ENCODE results near the gene SLC8A2. TPM values are rescaled to one million over a fixed set of nuclear protein-coding genes. Genes with fewer than 3 reads are reported as not detected.
A peak's percentile ranks its signal among the peaks of the same experiment; 100 is the strongest.

Gene SLC8A2
- polyA plus RNA-seq, 1 donor (not counting 4 experiments of a cell fraction or from before 2014, with no cell fraction given): 0.17 TPM

DNA sequence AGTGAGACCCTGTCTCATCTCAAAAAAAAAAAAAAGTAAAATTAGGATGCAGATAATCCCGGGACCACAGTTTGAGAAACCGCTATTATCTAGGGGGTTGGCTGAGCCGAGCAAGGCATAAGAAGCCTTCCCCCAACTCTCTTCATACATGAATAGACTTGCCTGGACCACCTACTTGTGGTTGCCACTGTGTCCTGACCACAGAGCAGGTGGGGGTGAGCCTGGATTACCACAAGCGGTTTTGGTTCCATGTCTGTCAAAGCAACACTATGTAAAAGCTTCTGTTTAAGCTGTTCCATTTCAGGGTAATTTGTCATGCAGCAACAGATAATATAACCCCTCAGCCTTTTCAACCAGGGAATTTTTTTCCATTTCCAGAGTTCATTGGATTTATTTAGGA is 46.4 kb upstream of the SLC8A2 start:
- H3K36me3 ChIP-seq (ENCODE audit: control insufficient read depth in 2 of 2, extremely low read depth in 1 of 2, insufficient read depth in 2 of 2, low read length in 2 of 2): no peaks in the 10 kb centered on the region
- peaks cover 17% of the 10 kb centered on the region for H3K79me2 ChIP-seq (ENCODE audit: control insufficient read depth, insufficient read depth, low read length)
- H3K9me1 ChIP-seq (ENCODE audit: control insufficient read depth, extremely low read depth, insufficient read depth, low read length): no peaks in the 10 kb centered on the region
- H3K4me1 ChIP-seq (ENCODE audit: control insufficient read depth, extremely low read depth, insufficient read depth, low read length): peaks cover 9% of the 10 kb centered on the region
- TF ChIP-seq EZH2 (IDR thresholded peaks at IDR 0.05; ENCODE audit: low read length): no peak
- TF ChIP-seq, protein P1, sequence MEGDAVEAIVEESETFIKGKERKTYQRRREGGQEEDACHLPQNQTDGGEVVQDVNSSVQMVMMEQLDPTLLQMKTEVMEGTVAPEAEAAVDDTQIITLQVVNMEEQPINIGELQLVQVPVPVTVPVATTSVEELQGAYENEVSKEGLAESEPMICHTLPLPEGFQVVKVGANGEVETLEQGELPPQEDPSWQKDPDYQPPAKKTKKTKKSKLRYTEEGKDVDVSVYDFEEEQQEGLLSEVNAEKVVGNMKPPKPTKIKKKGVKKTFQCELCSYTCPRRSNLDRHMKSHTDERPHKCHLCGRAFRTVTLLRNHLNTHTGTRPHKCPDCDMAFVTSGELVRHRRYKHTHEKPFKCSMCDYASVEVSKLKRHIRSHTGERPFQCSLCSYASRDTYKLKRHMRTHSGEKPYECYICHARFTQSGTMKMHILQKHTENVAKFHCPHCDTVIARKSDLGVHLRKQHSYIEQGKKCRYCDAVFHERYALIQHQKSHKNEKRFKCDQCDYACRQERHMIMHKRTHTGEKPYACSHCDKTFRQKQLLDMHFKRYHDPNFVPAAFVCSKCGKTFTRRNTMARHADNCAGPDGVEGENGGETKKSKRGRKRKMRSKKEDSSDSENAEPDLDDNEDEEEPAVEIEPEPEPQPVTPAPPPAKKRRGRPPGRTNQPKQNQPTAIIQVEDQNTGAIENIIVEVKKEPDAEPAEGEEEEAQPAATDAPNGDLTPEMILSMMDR (optimal IDR thresholded peaks at IDR 0.05 in 1 of 3, IDR thresholded peaks at IDR 0.05 in 1 of 3, conservative IDR thresholded peaks at IDR 0.05 in 1 of 3; ENCODE audit: extremely low read depth in 1 of 3, insufficient read depth in 2 of 3, low read length in 3 of 3): no peak
- DNase-seq (ENCODE audit: low read depth, low spot score): no peak
- H3K4me3 ChIP-seq (ENCODE audit: control insufficient read depth in 2 of 3, extremely low read depth in 1 of 3, insufficient read depth in 2 of 3, low read depth in 1 of 3, low read length in 3 of 3): no peak overlapping the region
- no peak overlapping the region for H3K27ac ChIP-seq (ENCODE audit: control insufficient read depth, insufficient read depth, low read length)
- dilution Hi-C loops (cut with MboI; ENCODE audit: extremely low pct_ligation_motif_present, low sequenced_read_pairs): no loop called here
- no peak overlapping the region for H2AFZ ChIP-seq (ENCODE audit: control insufficient read depth, low read length)
- no peak for FAIRE-seq
- H3K27me3 ChIP-seq (ENCODE audit: control insufficient read depth, extremely low read depth, insufficient read depth, low read length): peaks cover 14% of the 10 kb centered on the region
- H3K9me3 ChIP-seq (ENCODE audit: control insufficient read depth, low read depth, low read length): no peaks in the 10 kb centered on the region
- no peak overlapping the region for H3K9ac ChIP-seq (ENCODE audit: control insufficient read depth, extremely low read depth, insufficient read depth, low read length)
- H4K20me1 ChIP-seq (ENCODE audit: control insufficient read depth, extremely low read depth, insufficient read depth, low read length): no peaks in the 10 kb centered on the region
- no peak overlapping the region for H3K4me2 ChIP-seq (ENCODE audit: control insufficient read depth, extremely low read depth, insufficient read depth, low read depth, low read length)

DNA sequence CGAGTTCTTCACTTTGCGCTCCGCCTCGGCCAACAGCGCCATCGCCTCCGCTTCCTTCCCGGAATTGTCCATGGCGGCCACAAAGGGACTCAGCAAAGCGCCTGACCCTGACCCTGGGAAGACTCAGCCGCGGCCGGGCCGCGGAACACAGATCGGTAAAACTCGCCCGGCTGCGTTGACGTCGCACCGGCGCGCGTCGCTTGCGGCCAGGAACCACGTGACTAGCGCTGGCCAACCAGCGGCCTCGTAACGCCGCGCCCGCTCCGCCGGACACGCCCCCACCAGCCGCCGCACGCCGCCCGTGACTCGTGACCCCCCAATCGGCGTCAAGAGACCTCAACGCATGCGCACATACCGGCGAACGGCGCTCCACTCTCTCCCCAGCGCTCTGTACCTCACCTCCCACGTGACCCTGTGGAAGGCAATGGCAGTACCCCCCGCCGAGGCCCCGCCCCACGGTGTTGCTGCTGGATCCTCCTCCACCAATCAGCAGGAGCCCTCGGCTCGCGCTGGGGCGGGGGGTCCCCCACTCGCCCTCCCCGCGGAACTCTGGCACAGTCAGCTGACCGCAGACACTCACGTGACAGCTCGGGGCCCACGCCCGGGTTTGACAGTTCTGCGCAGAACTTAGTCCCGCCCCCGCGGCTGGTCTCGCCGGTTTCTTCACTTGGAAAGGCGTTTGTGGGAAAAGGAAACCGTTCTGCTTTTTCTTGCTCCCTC is 43.3 kb upstream of the SLC8A2 start, which contains the start of gene NAPA:
TSS of gene NAPA (minus strand) at position 195 of the 720 bp plus-strand sequence. CDS start at position 72, 123 bp downstream.
- peak; percentile 99 for DNase-seq (ENCODE audit: low read depth, low spot score)
- Histone ChIP-seq H2AFZ (ENCODE audit: control insufficient read depth, low read length) (peak within 1 kb of the TSS; percentile 65), H3K9ac (ENCODE audit: control insufficient read depth, extremely low read depth, insufficient read depth, low read length) (peak within 1 kb of the TSS; percentile 99), H3K36me3 (ENCODE audit: control insufficient read depth in 2 of 2, extremely low read depth in 1 of 2, insufficient read depth in 2 of 2, low read length in 2 of 2) (no peaks in the 10 kb centered on the region), H3K4me1 (ENCODE audit: control insufficient read depth, extremely low read depth, insufficient read depth, low read length) (peaks cover 40% of the 10 kb centered on the region), H3K4me2 (ENCODE audit: control insufficient read depth, extremely low read depth, insufficient read depth, low read depth, low read length) (peak within 1 kb of the TSS; percentile 91), H3K27me3 (ENCODE audit: control insufficient read depth, extremely low read depth, insufficient read depth, low read length) (no peaks in the 10 kb centered on the region), H3K4me3 (ENCODE audit: control insufficient read depth in 2 of 3, extremely low read depth in 1 of 3, insufficient read depth in 2 of 3, low read depth in 1 of 3, low read length in 3 of 3) (peak within 1 kb of the TSS; percentile 87 to 97 (median 96)), H3K9me3 (ENCODE audit: control insufficient read depth, low read depth, low read length) (no peaks in the 10 kb centered on the region), H3K79me2 (ENCODE audit: control insufficient read depth, insufficient read depth, low read length) (peaks cover 43% of the 10 kb centered on the region), H4K20me1 (ENCODE audit: control insufficient read depth, extremely low read depth, insufficient read depth, low read length) (no peaks in the 10 kb centered on the region), H3K9me1 (ENCODE audit: control insufficient read depth, extremely low read depth, insufficient read depth, low read length) (no peaks in the 10 kb centered on the region), H3K27ac (ENCODE audit: control insufficient read depth, insufficient read depth, low read length) (peak within 1 kb of the TSS; percentile 97)
- peak; percentile 29 for FAIRE-seq
- TF ChIP-seq EZH2 (IDR thresholded peaks at IDR 0.05; ENCODE audit: low read length): no peak
- TF ChIP-seq, protein P1 (optimal IDR thresholded peaks at IDR 0.05 in 1 of 3, IDR thresholded peaks at IDR 0.05 in 1 of 3, conservative IDR thresholded peaks at IDR 0.05 in 1 of 3; ENCODE audit: extremely low read depth in 1 of 3, insufficient read depth in 2 of 3, low read length in 3 of 3): peak in 1 of 3 experiments; percentile 49
- dilution Hi-C loops (cut with MboI; ENCODE audit: extremely low pct_ligation_motif_present, low sequenced_read_pairs): no loop called here
